K562 (cell line): ENCODE measurements around the gene PRSS27.

Experiments used
- CCAR2 ChIP-seq: fragments of 200-400 bp; formaldehyde crosslinking; IDR thresholded peaks from 2 replicates; pipeline ENCODE4 v1.6.1; 2017; ENCODE audit warnings: mild to moderate bottlenecking, low read depth, low read length
- CTCF ChIP-seq, 3 experiments: IDR thresholded peaks in 2 of 3; conservative IDR thresholded peaks in 1 of 3; 2 replicates each; pipeline ENCODE4 v1.5.1; 2011 to 2012; ENCODE audit warnings: low read length in 3 of 3, mild to moderate bottlenecking in 3 of 3, control low read depth in 2 of 3, improper control_type of control experiment in 1 of 3, inconsistent platforms in 1 of 3, low read depth in 1 of 3, mixed read lengths in 1 of 3, moderate library complexity in 1 of 3; ENCODE audit not compliant: insufficient read depth in 2 of 3
- MYC ChIP-seq, 2 experiments: fragments of 250-450 bp in 1 of 2; sonication (Bioruptor Pico) in 1 of 2; IDR thresholded peaks; 2 replicates each; pipeline versions ENCODE4 v1.5.1 to v1.6.1; 2012 to 2021; ENCODE audit warnings: low read depth in 2 of 2, borderline replicate concordance in 1 of 2, improper control_type of control experiment in 1 of 2, low read length in 1 of 2, mild to moderate bottlenecking in 1 of 2, moderate library complexity in 1 of 2
- NKRF ChIP-seq: fragments of 450-650 bp; IDR thresholded peaks from 2 replicates; pipeline ENCODE4 v1.6.1; 2016; ENCODE audit warnings: borderline replicate concordance
- NR1H2 ChIP-seq: sonication (generic); formaldehyde crosslinking; IDR thresholded peaks from 2 replicates; pipeline ENCODE4 v1.4.0; 2020; ENCODE audit warnings: mild to moderate bottlenecking, missing genetic modification reagents
- POLR2A ChIP-seq: fragments of 450-650 bp; conservative IDR thresholded peaks from 2 replicates; pipeline ENCODE4 v1.6.1; 2016
- RAD21 ChIP-seq, 2 experiments: fragments of 250-450 bp in 1 of 2; fragments of 450-650 bp in 1 of 2; sonication (Bioruptor Pico) in 1 of 2; formaldehyde crosslinking in 1 of 2; IDR thresholded peaks in 1 of 2; conservative IDR thresholded peaks in 1 of 2; 2 replicates each; pipeline versions ENCODE4 v1.4.0 to v1.8.0; 2020 to 2022; ENCODE audit warnings: mild to moderate bottlenecking in 2 of 2, moderate library complexity in 1 of 2
- RAD51 ChIP-seq: fragments of 450-650 bp; IDR thresholded peaks from 2 replicates; pipeline ENCODE4 v1.7.1; 2016; ENCODE audit warnings: low read depth, mild to moderate bottlenecking, borderline replicate concordance
- THRAP3 ChIP-seq: fragments of 450-650 bp; IDR thresholded peaks from 2 replicates; pipeline ENCODE4 v1.6.1; 2016; ENCODE audit warnings: mild to moderate bottlenecking, inconsistent platforms, borderline replicate concordance
- ZNF274 ChIP-seq: IDR thresholded peaks from 2 replicates; pipeline ENCODE4 v1.6.1; 2011; ENCODE audit warnings: low read depth, mild to moderate bottlenecking, low read length, moderate library complexity, borderline replicate concordance
- ZNF324 ChIP-seq: fragments of 250-450 bp; sonication (Bioruptor Pico); IDR thresholded peaks from 2 replicates; pipeline ENCODE4 v1.4.0; 2020; ENCODE audit warnings: mild to moderate bottlenecking

DNA sequence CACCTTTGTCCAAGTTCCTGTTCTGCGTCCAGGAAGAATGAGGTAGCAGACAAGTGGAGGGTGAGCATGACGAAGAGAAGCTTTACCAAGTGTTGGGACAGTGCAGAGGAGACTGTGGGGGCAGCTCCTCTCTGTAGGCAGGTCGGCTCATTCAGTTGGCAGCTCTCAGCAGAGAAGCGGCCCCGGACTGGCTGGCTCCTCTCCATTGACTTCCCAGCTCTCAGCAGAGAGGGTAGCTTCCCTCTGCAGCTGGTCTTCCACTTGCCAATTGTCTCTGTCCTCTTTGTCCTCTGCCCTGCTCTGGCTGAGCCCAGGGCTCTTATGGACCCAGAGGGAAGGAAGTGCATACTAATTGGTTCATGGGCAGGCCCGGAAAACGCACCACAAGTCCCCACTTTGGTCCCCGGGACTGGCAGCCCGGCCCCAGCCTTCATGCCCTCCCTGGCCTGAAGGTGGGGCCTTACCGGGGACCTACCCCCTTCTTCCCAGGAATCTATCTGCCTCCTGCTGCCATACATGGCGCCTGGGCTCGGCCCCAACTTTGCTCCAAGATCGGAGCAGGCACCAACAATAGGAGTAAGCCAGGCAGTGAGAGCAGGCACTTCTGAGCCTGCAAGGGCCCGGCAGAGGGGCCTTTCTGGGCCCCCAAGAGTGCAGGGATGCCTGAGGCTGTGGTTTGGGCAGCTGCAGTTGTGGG lies 27.6 kb downstream of the PRSS27 start:
- TF ChIP-seq CTCF (IDR thresholded peaks at IDR 0.05 in 2 of 3, conservative IDR thresholded peaks at IDR 0.05 in 1 of 3; ENCODE audit: insufficient read depth in 2 of 3, low read depth in 1 of 3, low read length in 3 of 3) = no peak
- TF ChIP-seq CCAR2 = no peak
- TF ChIP-seq RAD51 = no peak
- no peak for TF ChIP-seq POLR2A
- no peak for TF ChIP-seq RAD21 (CRISPR knock-in tag; conservative IDR thresholded peaks at IDR 0.05 in 1 of 2, IDR thresholded peaks at IDR 0.05 in 1 of 2)
- no peak for TF ChIP-seq ZNF324
- TF ChIP-seq NR1H2 (CRISPR knock-in tag) = no peak
- no peak for TF ChIP-seq THRAP3
- TF ChIP-seq NKRF = no peak
- no peak for TF ChIP-seq MYC (IDR thresholded peaks at IDR 0.05; ENCODE audit: low read depth, low read length)
- TF ChIP-seq MYC (CRISPR knock-in tag; IDR thresholded peaks at IDR 0.05; ENCODE audit: borderline replicate concordance, low read depth) = no peak
- no peak for TF ChIP-seq ZNF274
